HepG2 (cell line): ENCODE measurements around the gene PLXDC2. TPM values are rescaled to one million over a fixed set of nuclear protein-coding genes. Genes with fewer than 3 reads are reported as not detected.
A peak's percentile ranks its signal among the peaks of the same experiment; 100 is the strongest.

Experiments
- ASH2L ChIP-seq: fragments of 300-600, 200-600 bp; sonication (generic); IDR thresholded peaks from 2 replicates; pipeline ENCODE4 v1.7.0; 2017; ENCODE audit warnings: low read depth, mild to moderate bottlenecking, moderate library complexity, mixed read lengths, low read length; ENCODE audit not compliant: insufficient read length
- CBX1 ChIP-seq: IDR thresholded peaks from one replicate; pipeline ENCODE4 v1.6.1; 2016; ENCODE audit warnings: antibody characterized with exemption, low read depth
- CCDC6 ChIP-seq: sonication (generic); formaldehyde crosslinking; IDR thresholded peaks from 2 replicates; pipeline ENCODE4 v1.8.1; 2022; ENCODE audit warnings: mild to moderate bottlenecking, missing genetic modification reagents, moderate library complexity
- FOXA1 ChIP-seq, 2 experiments: fragments of 450-650 bp in 1 of 2; sonication (generic) in 1 of 2; formaldehyde crosslinking in 1 of 2; IDR thresholded peaks; 2 replicates each; pipeline versions ENCODE4 v1.4.0 to v1.6.1; 2016 to 2020; ENCODE audit warnings: missing genetic modification reagents in 1 of 2
- HNRNPH1 ChIP-seq: fragments of 200-400 bp; formaldehyde crosslinking; optimal IDR thresholded peaks from 2 replicates; pipeline ENCODE3; 2017; ENCODE audit warnings: mild to moderate bottlenecking, low read depth, low read length
- MAZ ChIP-seq, 2 experiments: sonication (generic) in 1 of 2; formaldehyde crosslinking in 1 of 2; IDR thresholded peaks; 2 replicates each; pipeline versions ENCODE4 v1.5.0 to v1.6.1; 2012 to 2020; ENCODE audit warnings: low read depth in 2 of 2, mild to moderate bottlenecking in 2 of 2, borderline replicate concordance in 1 of 2, improper control_type of control experiment in 1 of 2, low read length in 1 of 2, missing genetic modification reagents in 1 of 2, moderate library complexity in 1 of 2
- MEF2D ChIP-seq: sonication (generic); formaldehyde crosslinking; IDR thresholded peaks from 2 replicates; pipeline ENCODE4 v1.5.1; 2020; ENCODE audit warnings: mild to moderate bottlenecking, missing genetic modification reagents
- PCBP2 ChIP-seq: fragments of 200-400 bp; formaldehyde crosslinking; optimal IDR thresholded peaks from 2 replicates; pipeline ENCODE3; 2018; ENCODE audit warnings: low read length, low read depth; ENCODE audit not compliant: poor library complexity, severe bottlenecking
- PLRG1 ChIP-seq: fragments of 450-650 bp; conservative IDR thresholded peaks from 2 replicates; pipeline ENCODE4 v1.6.1; 2016
- TOE1 ChIP-seq: sonication (generic); formaldehyde crosslinking; IDR thresholded peaks from 2 replicates; pipeline ENCODE4 v1.4.0; 2020; ENCODE audit warnings: mild to moderate bottlenecking, missing genetic modification reagents
- TOPORS ChIP-seq: sonication (generic); formaldehyde crosslinking; IDR thresholded peaks from 2 replicates; pipeline ENCODE4 v1.8.0; 2023; ENCODE audit warnings: mild to moderate bottlenecking, missing genetic modification reagents
- ZNF121 ChIP-seq: sonication (generic); formaldehyde crosslinking; IDR thresholded peaks from 2 replicates; pipeline ENCODE4 v1.5.0; 2020; ENCODE audit warnings: mild to moderate bottlenecking, missing genetic modification reagents
- ZNF136 ChIP-seq: sonication (generic); formaldehyde crosslinking; IDR thresholded peaks from 2 replicates; pipeline ENCODE4 v1.8.1; 2022; ENCODE audit warnings: low read depth, mild to moderate bottlenecking, moderate library complexity, missing genetic modification reagents
- ZNF30 ChIP-seq: sonication (generic); formaldehyde crosslinking; IDR thresholded peaks from 2 replicates; pipeline ENCODE4 v1.5.0; 2020; ENCODE audit warnings: mild to moderate bottlenecking, missing genetic modification reagents
- ZSCAN22 ChIP-seq: sonication (generic); formaldehyde crosslinking; IDR thresholded peaks from 2 replicates; pipeline ENCODE4 v1.4.0; 2020; ENCODE audit warnings: mild to moderate bottlenecking, missing genetic modification reagents
- polyA plus RNA-seq, 8 experiments: library from polyadenylated mRNA; depleted of rRNA in 3 of 8; stranded (reverse) in 7 of 8; unstranded in 1 of 8; fragments of >200 nt; fragmentation: Illumina TruSeq in 4 of 8; extraction: Trizol in 4 of 8; gene quantifications; 2 replicates each; pipeline versions ENCODE4 v1.2.1 to v1.2.3, GENCODE V29; 2011 to 2016; ENCODE audit warnings: low read depth in 4 of 8, missing spikeins in 1 of 8, mixed read lengths in 1 of 8; ENCODE audit not compliant: insufficient read depth in 1 of 8
- total RNA-seq, 5 experiments: library from RNA; depleted of rRNA; stranded (reverse); fragments of >200 nt; fragmentation: Illumina TruSeq; extraction: Trizol; gene quantifications; 2 replicates each; pipeline ENCODE4 v1.2.3, GENCODE V29; 2016; ENCODE audit warnings: low read depth in 1 of 5
- TF ChIP-seq, protein P1 (sequence below): sonication (generic); formaldehyde crosslinking; IDR thresholded peaks from 2 replicates; pipeline ENCODE4 v1.8.0; 2022; ENCODE audit warnings: mild to moderate bottlenecking, missing genetic modification reagents, moderate library complexity
- TF ChIP-seq, protein P2 (sequence below): IDR thresholded peaks from 2 replicates; pipeline ENCODE4 v1.6.1; 2016; ENCODE audit warnings: control low read depth
- TF ChIP-seq, protein P3 (sequence below): sonication (generic); formaldehyde crosslinking; IDR thresholded peaks from 2 replicates; pipeline ENCODE4 v1.4.0; 2020; ENCODE audit warnings: low read depth, missing genetic modification reagents
- TF ChIP-seq, protein P4 (sequence below): IDR thresholded peaks from 2 replicates; pipeline ENCODE4 v1.6.1; 2016

PLXDC2 gene
- total and polyA plus RNA-seq, 2 of the 13 experiments (the other 11 are each of a cell fraction or from before 2014, with no cell fraction given) = 2.1 to 2.4 TPM

DNA sequence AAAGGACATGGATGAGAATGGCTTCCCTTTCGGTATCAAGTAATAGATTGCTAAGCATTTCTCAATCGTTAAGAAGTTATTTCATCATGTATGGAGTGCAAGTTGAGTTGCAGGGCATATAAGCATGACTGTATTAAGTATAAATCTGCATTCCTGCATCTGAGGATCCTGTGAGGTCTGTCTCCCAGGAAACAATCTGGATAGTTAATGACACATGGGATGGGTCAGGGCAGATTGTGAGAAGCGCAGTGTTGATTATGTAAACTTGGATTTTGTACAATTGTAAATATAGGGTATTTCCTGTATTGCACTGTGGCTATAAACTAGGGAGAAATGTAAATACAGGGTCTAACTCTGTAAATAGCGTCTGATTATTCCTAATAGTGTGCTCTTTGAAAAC lies 102.6 kb downstream of the PLXDC2 start (continued):
- TF ChIP-seq, protein P1, sequence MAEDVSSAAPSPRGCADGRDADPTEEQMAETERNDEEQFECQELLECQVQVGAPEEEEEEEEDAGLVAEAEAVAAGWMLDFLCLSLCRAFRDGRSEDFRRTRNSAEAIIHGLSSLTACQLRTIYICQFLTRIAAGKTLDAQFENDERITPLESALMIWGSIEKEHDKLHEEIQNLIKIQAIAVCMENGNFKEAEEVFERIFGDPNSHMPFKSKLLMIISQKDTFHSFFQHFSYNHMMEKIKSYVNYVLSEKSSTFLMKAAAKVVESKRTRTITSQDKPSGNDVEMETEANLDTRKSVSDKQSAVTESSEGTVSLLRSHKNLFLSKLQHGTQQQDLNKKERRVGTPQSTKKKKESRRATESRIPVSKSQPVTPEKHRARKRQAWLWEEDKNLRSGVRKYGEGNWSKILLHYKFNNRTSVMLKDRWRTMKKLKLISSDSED (CRISPR knock-in tag) = no peak
- TF ChIP-seq PLRG1 (no peak), ZNF30 (CRISPR knock-in tag) (no peak), CCDC6 (CRISPR knock-in tag) (no peak), CBX1 (no peak), ZNF121 (CRISPR knock-in tag) (no peak), TOPORS (CRISPR knock-in tag) (no peak), ZSCAN22 (CRISPR knock-in tag) (no peak), PCBP2 (no peak), ASH2L (no peak), TOE1 (CRISPR knock-in tag) (no peak), HNRNPH1 (no peak), MAZ (IDR thresholded peaks at IDR 0.05; ENCODE audit: borderline replicate concordance, low read depth, low read length) (no peak), MAZ (CRISPR knock-in tag; IDR thresholded peaks at IDR 0.05; ENCODE audit: low read depth) (no peak), MEF2D (CRISPR knock-in tag) (no peak), ZNF136 (CRISPR knock-in tag) (no peak), FOXA1 (IDR thresholded peaks at IDR 0.05) (peak; percentile 78), FOXA1 (CRISPR knock-in tag; IDR thresholded peaks at IDR 0.05) (peak; percentile 53; the same call in 1 of the 2 replicates)
- TF ChIP-seq, protein P2, sequence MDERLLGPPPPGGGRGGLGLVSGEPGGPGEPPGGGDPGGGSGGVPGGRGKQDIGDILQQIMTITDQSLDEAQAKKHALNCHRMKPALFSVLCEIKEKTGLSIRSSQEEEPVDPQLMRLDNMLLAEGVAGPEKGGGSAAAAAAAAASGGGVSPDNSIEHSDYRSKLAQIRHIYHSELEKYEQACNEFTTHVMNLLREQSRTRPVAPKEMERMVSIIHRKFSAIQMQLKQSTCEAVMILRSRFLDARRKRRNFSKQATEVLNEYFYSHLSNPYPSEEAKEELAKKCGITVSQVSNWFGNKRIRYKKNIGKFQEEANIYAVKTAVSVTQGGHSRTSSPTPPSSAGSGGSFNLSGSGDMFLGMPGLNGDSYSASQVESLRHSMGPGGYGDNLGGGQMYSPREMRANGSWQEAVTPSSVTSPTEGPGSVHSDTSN (CRISPR knock-in tag) = no peak
- TF ChIP-seq, protein P3, sequence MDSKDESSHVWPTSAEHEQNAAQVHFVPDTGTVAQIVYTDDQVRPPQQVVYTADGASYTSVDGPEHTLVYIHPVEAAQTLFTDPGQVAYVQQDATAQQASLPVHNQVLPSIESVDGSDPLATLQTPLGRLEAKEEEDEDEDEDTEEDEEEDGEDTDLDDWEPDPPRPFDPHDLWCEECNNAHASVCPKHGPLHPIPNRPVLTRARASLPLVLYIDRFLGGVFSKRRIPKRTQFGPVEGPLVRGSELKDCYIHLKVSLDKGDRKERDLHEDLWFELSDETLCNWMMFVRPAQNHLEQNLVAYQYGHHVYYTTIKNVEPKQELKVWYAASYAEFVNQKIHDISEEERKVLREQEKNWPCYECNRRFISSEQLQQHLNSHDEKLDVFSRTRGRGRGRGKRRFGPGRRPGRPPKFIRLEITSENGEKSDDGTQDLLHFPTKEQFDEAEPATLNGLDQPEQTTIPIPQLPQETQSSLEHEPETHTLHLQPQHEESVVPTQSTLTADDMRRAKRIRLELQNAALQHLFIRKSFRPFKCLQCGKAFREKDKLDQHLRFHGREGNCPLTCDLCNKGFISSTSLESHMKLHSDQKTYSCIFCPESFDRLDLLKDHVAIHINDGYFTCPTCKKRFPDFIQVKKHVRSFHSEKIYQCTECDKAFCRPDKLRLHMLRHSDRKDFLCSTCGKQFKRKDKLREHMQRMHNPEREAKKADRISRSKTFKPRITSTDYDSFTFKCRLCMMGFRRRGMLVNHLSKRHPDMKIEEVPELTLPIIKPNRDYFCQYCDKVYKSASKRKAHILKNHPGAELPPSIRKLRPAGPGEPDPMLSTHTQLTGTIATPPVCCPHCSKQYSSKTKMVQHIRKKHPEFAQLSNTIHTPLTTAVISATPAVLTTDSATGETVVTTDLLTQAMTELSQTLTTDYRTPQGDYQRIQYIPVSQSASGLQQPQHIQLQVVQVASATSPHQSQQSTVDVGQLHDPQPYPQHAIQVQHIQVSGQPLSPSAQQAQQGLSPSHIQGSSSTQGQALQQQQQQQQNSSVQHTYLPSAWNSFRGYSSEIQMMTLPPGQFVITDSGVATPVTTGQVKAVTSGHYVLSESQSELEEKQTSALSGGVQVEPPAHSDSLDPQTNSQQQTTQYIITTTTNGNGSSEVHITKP = no peak
- TF ChIP-seq, protein P4, sequence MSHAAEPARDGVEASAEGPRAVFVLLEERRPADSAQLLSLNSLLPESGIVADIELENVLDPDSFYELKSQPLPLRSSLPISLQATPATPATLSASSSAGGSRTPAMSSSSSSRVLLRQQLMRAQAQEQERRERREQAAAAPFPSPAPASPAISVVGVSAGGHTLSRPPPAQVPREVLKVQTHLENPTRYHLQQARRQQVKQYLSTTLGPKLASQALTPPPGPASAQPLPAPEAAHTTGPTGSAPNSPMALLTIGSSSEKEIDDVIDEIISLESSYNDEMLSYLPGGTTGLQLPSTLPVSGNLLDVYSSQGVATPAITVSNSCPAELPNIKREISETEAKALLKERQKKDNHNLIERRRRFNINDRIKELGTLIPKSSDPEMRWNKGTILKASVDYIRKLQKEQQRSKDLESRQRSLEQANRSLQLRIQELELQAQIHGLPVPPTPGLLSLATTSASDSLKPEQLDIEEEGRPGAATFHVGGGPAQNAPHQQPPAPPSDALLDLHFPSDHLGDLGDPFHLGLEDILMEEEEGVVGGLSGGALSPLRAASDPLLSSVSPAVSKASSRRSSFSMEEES = no peak
